Activated CD8-positive, alpha-beta memory T cell treated with anti-CD3 and anti-CD28 coated beads for 1 hour (primary cell): ENCODE measurements around the gene ZDHHC19.
A peak's percentile ranks its signal among the peaks of the same experiment; 100 is the strongest.
"Not testable (repeated sequence)": the region's sequence is repeated elsewhere in the genome, so short reads cannot be mapped to it uniquely, and the experiment has no call there.

Experiments
- DNase-seq, 2 donors: peaks; one replicate each; pipeline ENCODE4 v3.0.0-alpha.2; 2020; ENCODE audit warnings: low read depth in 1 of 2; ENCODE audit errors: extremely low read depth in 1 of 2

Gene ZDHHC19

DNA sequence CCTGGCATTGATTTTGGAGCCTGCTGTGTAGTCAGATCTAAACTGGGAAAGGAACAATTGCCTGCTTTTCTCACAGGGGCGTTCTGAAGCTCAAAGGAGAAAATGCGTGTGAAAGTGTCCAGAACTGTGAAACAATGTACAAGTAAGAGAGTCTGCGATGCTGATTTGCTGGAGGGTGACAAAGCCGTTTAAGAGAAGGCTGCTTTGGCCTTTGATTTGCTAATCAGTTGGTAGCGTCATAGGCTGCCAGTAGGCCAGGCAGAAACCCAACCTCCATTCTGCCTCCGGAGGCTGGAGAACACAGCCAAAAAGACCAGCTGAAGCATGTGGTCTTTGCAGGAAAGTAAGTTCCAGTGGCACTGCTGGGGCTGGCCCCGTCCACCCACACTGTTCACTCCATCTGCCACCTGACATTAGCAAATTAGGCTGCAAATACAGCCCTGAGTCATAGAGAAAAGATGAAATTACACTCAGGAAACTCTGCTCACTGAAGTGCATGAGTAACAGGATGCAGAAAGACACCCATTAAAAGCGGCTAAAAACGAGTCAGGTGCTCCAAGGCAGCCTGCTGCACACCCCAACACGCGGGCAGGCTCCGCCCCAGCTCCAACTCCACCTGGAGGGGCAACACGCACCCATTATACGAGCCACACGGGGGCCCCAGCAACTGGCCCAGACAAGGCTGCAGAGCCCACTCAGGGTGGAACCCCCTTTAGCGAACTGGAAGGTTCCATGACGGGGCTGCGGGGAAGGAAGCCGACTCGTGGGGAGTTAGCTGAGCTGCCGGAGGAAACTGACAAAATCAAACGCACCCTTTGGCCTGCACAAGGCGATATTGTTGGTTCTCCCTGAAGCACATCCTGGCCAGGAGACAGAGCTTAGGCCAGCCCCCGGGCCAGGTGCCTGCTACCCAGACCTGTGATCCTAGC lies 31.6 kb downstream of the ZDHHC19 start:
- peak; percentile 76 to 81 for DNase-seq

DNA sequence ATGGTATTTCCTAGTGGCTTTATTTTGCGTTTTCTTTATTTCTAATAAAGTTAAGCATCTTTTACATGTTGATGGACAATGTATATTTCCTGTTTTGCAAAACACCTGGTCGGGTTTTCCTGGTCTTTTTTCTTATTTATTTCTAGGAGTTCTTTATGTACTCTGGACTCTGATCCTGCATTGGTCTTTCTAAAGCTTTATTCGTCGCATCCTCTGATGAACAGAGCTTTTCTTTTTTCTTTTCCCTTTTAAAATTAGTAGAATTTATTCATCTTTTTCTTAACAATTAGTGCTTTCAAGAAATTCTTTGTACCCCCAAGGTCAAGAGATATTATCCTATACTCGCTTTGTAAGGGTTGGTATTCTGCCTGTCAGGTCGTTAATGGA lies 32.2 kb downstream of the ZDHHC19 start:
- DNase-seq: no peak

DNA sequence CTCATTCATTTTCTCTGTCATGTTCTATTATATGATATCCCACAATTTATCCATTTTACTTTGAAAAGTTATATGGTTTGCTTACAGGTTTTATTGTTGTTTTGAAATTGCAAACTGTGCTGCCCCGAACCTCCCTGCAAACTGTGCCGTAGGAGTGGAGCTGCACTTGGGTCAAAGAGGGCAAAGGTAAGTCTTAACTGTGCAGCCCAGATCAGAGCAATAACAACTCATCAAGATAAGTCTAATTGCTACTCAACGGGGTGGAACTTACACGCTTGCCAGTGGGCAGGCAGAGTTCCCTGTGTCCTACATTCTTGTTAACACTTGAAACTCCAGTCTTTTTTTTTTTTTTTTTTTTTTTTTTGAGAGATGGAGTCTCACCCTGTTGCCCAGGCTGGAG lies 33.2 kb downstream of the ZDHHC19 start:
- no peak for DNase-seq

DNA sequence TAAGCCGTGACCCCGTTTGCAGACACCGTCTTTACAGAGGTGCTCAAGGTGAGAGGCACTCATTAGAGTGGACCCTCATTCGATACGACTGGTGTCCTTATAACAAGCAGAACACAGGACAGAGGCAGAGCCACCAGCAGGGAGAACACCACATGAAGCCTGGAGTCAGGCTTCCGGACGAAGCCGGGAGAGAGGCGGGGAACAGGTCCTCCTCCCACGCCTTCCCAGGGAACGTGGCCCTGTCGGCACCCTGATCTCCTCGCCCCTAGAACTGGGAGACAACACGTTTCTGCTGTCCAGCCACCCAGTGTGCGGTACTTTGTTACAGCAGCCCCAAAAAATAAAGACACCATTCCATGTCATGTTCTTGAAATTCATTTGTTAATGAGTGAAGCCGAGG lies 33.6 kb downstream of the ZDHHC19 start:
- DNase-seq: no peak

DNA sequence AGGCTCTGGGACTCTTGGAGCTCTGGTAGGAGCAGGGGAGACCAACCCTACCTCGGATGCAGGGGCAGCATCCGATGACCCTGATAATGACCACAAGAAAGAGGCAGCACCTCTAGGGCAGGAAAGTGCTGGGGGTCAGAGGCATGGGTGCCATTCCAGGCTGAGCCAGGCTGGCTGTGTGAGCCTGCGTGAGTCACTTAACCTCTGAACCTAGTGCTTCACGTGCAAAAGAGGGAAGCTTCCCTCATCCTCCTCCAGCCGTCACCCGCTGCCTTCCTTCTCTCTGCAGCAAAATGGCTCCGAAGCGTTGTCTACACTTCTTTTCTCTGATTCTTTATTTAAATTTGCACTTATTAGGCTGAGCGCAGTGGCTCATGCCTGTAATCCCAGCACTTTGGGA lies 35.5 kb downstream of the ZDHHC19 start:
- no peak for DNase-seq

DNA sequence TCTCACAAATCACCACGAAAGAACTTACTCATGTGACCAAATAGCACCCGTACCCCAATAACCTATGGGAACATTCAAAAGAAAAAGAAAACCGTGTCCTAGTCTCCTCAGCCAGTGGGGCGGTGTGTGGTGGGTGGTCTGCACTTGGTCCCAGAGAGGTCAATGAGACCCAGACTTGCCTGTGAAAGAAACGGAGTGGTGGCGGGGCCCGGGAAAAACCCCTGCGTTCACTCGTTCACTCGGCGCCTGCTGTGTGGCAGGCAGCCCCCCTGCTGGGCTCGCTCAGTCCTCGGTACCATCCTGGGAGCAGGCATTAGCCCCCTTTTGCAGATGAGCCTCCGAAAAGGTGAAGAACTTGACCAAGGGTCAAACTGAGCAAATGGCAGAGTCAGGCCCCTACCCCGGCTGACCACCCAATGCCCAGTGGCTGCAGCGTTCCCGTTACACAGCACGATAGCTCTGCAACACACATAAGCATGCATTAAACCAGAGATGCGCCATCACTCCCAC lies 36.0 kb downstream of the ZDHHC19 start:
- DNase-seq: no peak

DNA sequence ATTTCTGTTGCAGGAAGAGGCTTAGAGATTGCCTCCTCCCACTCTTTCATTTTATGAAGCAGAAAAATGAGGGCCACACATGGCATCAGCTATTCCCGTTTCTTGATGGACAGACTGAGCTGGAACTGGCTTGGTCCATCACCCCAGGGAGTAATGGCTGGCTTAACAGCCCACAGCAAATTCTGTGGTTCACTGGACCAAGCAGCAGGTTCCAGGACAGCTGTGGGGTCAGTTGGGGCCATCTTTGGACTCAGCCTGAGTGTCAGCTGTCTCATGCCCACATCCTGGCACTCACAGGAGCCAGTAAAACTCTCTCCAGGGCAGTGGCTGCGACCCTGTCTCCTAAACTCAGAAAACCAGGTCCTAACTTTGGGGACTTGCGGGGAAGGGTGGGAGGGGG lies 36.5 kb downstream of the ZDHHC19 start:
- DNase-seq: no peak

DNA sequence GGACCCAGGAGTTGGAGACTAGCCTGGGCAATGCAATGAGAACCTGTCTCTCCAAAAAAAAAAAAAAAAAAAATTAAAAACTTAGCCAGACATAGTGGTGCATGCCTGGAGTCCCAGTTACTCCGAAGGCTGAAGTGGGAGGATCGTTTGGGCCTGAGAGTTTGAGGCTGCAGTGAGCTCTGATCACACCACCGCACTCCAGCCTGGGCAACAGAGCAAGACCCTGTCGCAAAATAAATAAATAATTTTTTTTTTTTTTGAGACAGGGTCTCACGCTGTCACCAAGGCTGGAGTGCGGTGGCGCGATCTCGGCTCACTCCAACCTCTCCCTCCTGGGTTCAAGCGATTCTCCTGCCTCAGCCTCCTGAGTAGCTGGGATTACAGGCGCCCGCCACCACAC lies 40.9 kb downstream of the ZDHHC19 start:
- DNase-seq: not testable (repeated sequence)

DNA sequence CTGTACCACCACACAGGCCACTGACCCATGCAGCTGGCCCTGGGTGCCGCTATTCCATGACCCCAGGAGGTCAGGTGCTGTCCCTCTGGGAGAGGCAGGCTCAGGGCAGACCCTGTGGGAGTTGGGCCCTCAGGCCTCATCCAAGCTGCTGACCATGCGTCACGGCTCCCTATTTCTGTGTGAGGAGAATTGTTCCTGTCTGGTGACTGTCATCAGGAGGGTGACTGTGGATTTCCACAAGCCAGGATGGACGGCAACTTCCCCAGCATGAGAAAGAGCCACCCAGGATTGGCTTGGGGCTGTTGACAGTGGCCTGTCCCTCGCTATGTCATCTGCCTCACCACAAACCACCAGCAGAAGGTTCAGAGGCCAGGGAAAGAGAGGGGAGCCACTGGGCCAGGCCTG lies 41.4 kb downstream of the ZDHHC19 start:
- DNase-seq: no peak

DNA sequence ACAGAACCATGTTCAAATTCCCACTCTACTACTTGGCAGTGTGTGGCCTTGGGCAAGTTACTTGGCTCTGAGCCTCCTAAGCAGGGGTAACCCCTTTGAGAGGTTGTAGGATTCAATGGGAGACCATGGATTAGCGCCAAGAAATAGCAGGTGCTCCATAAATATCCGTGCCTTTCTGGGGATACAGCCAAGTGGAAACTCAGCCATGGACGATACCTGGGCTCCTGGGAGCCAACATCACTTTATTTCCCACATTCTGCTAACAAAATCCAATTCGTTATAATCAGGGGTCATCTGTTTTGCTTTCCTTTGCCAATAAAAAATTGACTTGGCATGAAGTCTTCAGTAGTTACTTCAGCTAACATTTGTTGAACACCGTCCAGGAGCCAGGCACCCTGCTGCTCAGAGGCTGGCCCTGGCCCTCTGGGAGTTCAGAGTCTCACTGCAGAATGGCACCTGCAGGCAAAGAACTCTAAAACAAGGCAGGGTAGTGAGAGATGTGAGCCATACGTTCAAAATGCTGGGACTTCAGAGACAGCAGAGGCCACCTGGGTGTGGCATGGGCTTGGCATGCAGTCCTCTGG lies 42.3 kb downstream of the ZDHHC19 start:
- DNase-seq: no peak

DNA sequence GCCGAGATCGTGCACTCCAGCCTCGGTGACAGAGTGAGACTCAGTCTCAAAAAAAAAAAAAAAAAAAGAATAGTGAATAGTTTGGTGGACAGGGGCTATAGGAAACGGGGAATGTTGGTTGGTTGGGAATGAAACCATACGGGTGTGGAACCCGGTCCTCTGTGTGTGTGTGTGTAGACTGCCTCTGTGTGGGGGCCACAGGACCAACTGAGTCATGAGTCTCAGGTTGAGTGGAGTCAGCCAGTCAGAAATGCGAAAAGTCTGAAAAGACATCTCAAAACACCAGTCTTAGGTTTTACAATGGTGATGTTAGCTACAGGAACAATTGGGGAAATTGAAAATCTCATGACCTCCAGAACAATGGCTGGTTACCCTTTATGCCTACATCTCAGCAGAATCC lies 44.5 kb downstream of the ZDHHC19 start:
- DNase-seq: no peak

DNA sequence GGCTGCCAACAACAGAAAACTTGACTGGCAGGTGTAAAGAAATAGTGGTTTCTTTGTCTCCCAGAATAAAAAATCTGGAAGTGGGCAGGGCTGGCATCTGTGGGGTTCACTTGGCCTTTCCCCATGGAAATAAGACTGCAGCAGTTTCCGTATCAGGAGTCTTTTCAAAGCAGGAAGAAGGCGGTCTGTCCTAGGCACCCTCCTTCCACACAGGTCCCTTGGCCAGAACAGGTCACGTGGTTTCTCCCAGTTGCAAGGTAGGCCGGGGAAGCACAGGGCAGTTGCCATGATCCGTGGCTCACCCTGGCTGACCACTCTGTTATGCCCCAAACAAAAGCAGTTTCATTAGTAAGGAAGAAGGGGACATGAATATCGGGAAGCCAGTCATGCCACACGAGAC lies 45.4 kb downstream of the ZDHHC19 start:
- DNase-seq: no peak

DNA sequence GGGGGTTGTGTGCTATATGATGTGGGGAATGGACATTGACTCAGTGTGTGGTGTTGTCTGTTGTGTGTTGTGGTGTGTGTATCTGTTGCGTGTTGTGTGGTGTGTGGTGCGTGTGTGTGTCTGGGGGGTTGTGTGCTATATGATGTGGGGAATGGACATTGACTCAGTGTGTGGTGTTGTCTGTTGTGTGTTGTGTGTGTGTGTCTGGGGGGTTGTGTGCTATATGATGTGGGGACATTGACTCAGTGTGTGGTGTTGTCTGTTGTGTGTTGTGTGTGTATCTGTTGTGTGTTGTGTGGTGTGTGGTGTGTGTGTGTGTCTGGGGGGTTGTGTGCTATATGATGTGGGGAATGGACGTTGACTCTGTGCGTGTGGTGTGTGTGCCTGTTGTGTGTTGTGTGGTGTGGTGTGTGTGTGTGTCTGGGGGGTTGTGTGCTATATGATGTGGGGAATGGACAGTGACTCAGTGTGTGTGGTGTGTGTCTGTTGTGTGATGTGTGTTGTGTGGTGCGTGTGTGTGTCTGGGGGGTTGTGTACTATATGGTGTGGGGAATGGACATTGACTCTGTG lies 46.1 kb downstream of the ZDHHC19 start:
- not testable (repeated sequence) for DNase-seq

DNA sequence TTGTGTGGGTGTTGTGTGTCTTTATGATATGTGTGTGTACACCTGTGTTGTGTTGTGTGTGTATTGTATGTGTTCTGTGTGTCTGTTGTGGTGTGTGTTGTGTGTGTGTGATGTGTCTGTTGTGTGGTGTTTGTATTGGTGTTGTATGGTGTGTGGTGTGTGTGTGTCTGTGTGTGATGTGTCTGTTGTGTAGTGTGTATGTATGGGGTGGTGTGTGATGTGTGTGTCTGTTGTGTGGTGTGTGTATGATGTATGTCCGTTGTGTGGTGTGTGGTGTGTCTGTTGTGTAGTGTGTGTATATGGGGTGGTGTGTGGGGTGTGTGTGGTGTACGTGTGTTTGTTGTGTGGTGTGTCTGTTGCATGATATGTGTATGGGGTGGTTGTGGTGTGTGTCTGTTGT lies 46.6 kb downstream of the ZDHHC19 start:
- no peak for DNase-seq

DNA sequence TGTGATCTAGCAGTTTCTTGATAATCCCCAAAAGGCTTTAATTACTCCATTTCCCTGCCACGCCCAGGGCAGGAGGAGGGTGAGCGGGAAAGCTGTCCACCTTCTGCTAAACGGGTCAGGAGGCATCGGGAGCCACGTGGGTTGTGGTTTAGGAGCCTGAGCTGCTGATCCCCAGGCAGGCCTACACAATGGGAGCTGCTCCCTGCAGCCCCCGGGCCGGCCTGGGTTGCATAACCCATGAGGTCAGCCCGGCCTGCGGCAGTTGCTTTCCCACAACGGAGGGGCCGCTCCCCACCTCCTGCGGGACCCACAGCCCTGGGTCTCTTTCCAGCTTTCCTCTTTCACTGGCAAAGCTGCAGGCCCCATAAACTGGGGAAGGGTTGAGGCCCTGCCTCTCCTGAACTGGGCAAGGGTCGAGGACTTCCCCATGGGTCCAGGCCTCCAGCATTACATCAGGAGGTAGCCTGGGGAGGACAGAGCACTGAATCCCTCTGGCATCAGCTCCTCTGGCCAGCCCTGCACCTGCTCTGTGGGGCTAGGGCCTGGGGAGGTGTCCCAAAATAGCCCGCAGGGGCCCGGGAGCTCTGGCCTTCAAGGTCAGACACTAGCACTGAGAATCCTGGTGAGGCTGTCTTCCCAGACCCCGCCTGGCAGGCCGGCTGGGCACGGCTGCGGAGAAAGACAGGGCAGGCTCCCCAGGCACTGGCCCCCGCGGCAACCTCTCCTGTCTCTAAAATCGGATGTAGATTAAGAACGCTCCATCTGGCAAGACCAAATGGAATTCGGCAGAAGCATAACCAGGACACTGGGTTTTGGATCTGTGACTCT lies 47.3 kb downstream of the ZDHHC19 start:
- no peak for DNase-seq

DNA sequence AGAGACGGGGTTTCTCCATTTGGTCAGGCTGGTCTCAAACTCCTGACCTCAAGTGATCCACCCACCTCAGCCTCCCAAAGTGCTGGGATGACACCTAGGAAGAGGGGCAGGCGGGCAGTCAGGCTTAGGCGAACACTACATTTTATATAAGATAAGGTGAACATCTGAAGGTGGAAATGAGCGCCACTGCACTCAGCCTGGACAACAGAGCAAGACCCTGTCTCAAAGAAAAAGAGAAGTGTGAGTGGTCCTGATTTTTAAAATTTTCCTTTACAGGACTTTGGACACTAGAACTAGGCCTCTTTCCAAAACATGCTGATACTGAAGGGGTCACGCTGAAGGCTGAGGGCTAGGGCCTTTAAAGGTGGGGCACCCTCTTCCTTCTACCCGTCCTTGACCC lies 48.0 kb downstream of the ZDHHC19 start:
- no peak for DNase-seq

DNA sequence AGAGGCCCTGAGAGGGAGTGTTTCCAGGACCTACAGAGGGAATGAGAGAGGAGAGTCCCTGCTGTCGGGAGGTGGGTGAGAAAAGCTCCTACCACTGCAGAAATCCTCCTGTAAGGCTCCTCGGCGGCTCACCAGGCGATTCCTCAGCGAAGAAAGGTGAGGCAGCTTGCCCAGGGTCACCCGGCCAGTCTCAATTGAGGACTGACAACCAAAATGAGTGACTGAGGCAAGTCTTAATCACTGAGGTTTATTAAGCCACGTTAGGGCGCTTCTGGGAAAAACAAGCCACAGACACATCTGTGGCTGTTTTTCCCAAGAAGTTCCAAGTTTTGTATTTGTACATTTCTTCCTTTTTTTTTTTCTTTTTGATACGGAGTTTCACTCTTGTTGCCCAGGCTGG lies 48.5 kb downstream of the ZDHHC19 start:
- no peak for DNase-seq

DNA sequence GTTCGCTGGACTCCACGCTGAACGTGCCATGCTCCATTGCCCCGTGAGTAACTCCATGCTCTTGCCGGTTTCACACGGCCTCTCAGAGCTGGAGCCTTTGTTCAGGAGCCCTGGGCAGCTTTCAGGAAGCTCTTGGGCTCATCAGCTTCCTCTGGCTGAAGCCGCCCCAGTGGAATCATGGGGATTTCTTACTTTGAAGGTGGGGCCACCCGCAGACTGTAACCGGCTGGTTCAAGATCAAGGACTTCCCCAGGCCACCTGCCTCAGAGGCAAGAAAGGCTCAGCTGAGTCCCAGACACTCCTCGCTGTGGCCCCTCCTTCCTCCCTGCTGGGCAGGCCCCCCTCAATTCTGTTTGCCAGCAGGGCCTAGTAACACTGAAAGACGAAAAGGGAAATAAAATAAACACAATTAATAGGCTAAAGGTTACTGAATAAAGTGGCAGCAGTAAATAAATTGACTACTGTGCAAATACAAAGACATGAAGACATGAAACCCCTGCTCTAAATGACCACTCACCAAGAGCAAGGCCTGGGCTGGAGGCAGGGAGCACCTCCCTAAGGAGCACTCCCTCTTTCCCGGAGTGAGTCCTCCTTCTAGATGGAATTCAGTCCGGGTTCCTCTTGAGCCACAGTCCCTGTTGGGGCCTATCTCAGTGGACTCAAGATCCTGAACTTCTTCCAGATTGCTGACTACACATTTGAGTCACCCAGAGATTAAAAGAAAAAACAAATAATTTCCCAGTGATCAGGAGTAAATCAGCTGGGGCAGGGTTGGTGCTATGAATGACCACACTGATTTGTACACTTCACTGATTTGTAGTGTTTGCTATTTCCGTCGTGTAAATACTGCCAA lies 51.0 kb downstream of the ZDHHC19 start:
- no peak for DNase-seq

DNA sequence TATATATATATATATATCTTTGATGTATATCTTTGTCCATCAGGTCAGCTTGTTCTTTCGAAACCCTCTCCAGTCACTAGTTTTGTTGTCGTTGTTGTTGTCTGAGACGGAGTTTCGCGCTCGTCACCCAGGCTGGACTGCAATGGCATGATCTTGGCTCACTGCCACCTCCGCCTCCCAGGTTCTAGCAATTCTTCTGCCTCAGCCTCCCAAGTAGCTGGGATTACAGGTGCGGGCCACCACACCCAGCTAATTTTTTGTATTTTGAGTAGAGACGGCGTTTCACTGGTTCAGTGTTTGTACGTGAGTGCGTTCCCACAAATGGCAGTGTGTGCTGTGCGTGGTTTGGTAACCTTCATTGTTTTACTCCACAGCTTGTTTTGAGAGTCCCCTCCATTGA lies 51.7 kb downstream of the ZDHHC19 start:
- no peak for DNase-seq

DNA sequence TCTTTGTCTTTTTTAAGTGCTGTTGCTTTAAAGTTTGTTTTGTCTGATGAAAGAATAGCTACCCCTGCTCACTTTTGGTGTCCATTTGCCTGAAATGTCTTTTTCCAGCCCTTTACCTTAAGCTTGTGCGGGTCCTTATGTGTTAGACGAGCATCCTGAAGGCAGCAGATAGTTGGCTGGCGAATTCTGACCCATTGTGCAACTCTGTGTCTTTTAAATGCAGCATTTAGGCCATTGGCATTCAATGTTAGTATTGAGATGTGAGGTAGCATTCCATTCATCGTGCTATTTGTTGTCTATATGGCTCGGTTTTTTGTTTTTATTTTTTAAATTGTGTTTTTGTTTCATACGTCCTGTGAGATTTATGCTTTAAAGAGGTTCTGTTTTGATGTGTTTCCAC lies 55.0 kb downstream of the ZDHHC19 start:
- no peak for DNase-seq
